Psoas muscle (tissue), 8 donors: ENCODE results near the gene RRP15. TPM values are rescaled to one million over a fixed set of nuclear protein-coding genes. Genes with fewer than 3 reads are reported as not detected.
A peak's percentile ranks its signal among the peaks of the same experiment; 100 is the strongest.

Experiments
- ATAC-seq, 4 donors: fragments of 200-7000 bp; cut with Tn5 transposase; one replicate each; pipeline ENCODE4 v1.9.1; 2020; ENCODE audit warnings: moderate library complexity in 3 of 4, mild to moderate bottlenecking in 2 of 4
- DNase-seq, 2 donors: peaks; one replicate each; pipeline ENCODE4 v3.0.0-alpha.2; 2020
- H3K27ac ChIP-seq: fragments of 200-600 bp; one replicate; pipeline ENCODE4 v1.8.0; 2022
- H3K27me3 ChIP-seq, 3 donors: fragments of 200-600 bp in 1 of 3; one replicate each; pipeline versions ENCODE4 v1.6.1 to v1.8.0; 2013 to 2022; ENCODE audit warnings: low read length in 2 of 3, mild to moderate bottlenecking in 2 of 3, moderate library complexity in 1 of 3; ENCODE audit not compliant: insufficient read depth in 3 of 3
- H3K36me3 ChIP-seq, 2 donors: fragments of 200-600 bp in 1 of 2; one replicate each; pipeline versions ENCODE4 v1.6.1 to v1.8.0; 2013 to 2022; ENCODE audit warnings: low read depth in 1 of 2, mild to moderate bottlenecking in 1 of 2, moderate library complexity in 1 of 2; ENCODE audit not compliant: insufficient read depth in 1 of 2
- H3K4me1 ChIP-seq: fragments of 200-600 bp; one replicate; pipeline ENCODE4 v1.8.0; 2022
- H3K4me3 ChIP-seq: fragments of 200-600 bp; one replicate; pipeline ENCODE4 v1.8.0; 2022; ENCODE audit warnings: mild to moderate bottlenecking
- H3K9me3 ChIP-seq: fragments of 200-600 bp; one replicate; pipeline ENCODE4 v1.8.0; 2022
- CTCF ChIP-seq: fragments of 200-600 bp; IDR thresholded peaks from one replicate; pipeline ENCODE4 v1.8.0; 2022; ENCODE audit warnings: antibody characterized with exemption
- WGBS, 3 donors: extraction: QIAGEN DNeasy Blood & Tissue Kit; methylation state at CpG; one replicate each; pipeline versions ENCODE4 v1.1.6 to v1.1.7; 2013; 5-methylcytosine and 5-hydroxymethylcytosine counted together
- intact Hi-C, 2 donors: fragments of 100-400 bp; cut with DNase I; formaldehyde crosslinking; loops; one replicate each; pipeline versions ENCODE4 v1.11.0 to v1.14.2; 2022
- polyA plus RNA-seq, 3 donors: library from polyadenylated mRNA; stranded (reverse); fragments of 200-250 nt; gene quantifications; one replicate each; pipeline ENCODE4 v1.2.3, GENCODE V29; 2013
- total RNA-seq, 4 donors: library from RNA; stranded (reverse); fragmentation: NEBNext Ultra II Directional in 2 of 4; extraction: Animal tissue kit (Norgen Biotek cat#: 25700) in 2 of 4; gene quantifications; one replicate each; pipeline versions ENCODE4 v1.2.1 to v1.2.4, GENCODE V29; 2021 to 2023
- donor health status: healthy with polysubstance abuse.
- donor health status: DM: no; HTN: no; CAD: no; lungs with moderate emphysema.
- donor health status: Bipolar disorder and iron deficiency.
- donor health status: healthy.
- donor health status: DM: yes; HTN: yes; CAD: no.
- donor health status: DM: no; HTN: no; CAD: no.
- donor health status: DM: no; HTN: no; CAD: no.
- donor health status: DM: yes; HTN: yes; CAD: no.

Gene RRP15
- total and polyA plus RNA-seq, 7 donors = 10.1 to 58.4 (median 32.0) TPM

DNA sequence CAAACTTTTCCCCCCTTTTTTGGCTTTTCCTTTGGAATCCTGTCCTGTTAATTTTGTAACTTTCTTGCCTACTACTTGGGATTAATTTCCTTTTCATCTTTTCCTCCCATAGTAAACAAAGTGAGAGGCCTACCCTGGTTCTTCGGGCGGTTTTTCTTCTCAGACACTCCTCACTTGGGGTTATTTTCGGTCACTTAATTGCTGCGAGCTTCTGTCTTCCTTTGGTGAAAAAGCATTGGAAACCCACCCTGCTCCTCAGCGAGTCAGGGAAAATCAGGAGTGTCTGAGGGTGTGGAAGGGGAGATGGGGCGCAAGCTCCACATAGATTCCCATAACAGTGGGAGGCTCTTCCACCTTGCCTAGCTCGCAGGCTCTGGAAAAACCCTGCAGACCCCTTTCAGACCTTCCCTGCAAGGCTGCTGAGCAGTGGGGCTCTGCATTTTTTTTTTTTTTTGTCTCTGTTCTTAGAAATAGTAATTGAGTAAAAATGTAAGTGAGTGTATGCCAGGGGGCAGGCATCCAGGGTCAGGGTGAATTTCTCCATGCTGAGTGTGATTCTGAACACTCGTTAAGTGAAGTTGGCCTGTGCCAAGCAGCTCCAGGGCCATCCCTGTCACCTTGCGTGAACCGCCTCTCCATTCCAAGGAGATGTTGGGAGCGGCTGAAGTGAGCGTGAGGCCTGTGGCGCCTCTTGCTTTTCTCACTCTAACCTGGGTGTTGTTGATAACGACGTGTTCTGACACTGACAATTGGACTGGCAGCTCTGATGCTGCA, 80.3 kb downstream of the RRP15 start:
- Histone ChIP-seq H3K27me3 (no peaks in the 10 kb centered on the region), H3K4me1 (peaks cover 41% of the 10 kb centered on the region), H3K4me3 (no peak overlapping the region), H3K27ac (peak overlapping the region; percentile 25), H3K36me3 (no peaks in the 10 kb centered on the region), H3K9me3 (no peaks in the 10 kb centered on the region)
- WGBS, 3 donors = 50 to 68% (median 50%) methylated on average over 15 of the region's 15 CpGs
- intact Hi-C loops = no loop called here
- ATAC-seq (peak in 3 of 4 donors; percentile 45 to 54 (median 51)), DNase-seq (peak; percentile 72 to 74)
- no peak for TF ChIP-seq CTCF

DNA sequence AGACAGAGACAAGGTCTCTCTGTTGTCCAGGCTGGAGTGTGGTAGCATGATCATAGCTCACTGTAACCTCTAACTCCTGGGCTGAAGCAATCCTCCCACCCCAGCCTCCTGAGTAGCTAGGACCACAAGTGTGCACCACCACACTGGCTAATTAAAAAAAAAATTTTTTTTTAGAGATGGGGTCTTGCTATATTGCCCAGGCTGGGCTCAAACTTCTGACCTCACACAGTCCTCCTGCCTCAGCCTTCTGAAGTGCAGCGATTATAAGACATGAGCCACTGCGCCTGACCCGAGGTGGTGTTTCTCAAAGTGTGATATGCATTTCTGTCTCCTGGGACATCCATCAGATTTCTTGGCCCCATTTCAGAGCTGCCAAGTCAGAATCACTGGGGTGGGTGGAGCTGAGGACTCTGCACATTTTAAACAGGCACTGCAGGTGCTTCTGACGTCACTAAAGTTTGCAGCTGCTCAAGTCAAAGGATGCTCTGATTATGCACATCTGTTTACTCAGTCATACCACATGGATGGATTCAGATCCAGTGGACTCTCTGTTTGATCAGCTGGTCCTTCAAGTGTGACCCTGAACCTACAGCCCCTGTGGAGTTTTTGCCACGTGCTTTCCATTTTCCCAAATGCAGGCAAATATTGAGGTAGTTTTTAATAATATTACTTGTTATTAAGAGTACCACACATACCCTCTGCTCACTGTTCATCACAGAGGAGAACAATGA, 81.4 kb downstream of the RRP15 start:
- no peak overlapping the region for H3K4me3 ChIP-seq
- no peaks in the 10 kb centered on the region for H3K27me3 ChIP-seq
- H3K9me3 ChIP-seq = no peaks in the 10 kb centered on the region
- ATAC-seq = no peak
- WGBS, 3 donors = 57 to 67% (median 63%) methylated on average over 5 of the region's 5 CpGs
- no peaks in the 10 kb centered on the region for H3K36me3 ChIP-seq
- H3K27ac ChIP-seq = no peak overlapping the region
- peaks cover 33% of the 10 kb centered on the region for H3K4me1 ChIP-seq
- intact Hi-C loops = no loop called here
- no peak for DNase-seq
- no peak for TF ChIP-seq CTCF

DNA sequence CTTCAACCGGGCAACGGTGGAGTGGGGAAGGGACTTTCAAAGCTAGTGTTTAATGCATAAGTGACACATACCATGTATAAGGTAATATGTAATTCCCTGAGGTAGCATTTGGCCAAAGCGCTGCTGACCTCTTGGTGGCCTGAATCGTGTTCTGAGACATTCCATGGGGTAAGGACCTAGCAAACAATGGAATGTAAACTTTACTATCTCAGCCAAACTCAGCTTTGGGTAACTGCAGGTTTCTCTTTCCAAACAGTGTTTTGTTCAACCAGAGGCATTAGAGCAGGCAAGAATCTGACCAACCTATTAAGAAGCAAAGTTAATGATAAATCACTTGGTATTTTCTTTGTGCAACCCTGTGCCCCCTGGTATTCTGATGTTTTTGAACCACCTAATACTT, 82.0 kb downstream of the RRP15 start:
- no peak for DNase-seq
- no peak for ATAC-seq
- no peaks in the 10 kb centered on the region for H3K9me3 ChIP-seq
- intact Hi-C loops = no loop called here
- no peak overlapping the region for H3K4me3 ChIP-seq
- no peak for TF ChIP-seq CTCF
- H3K27me3 ChIP-seq = no peaks in the 10 kb centered on the region
- H3K4me1 ChIP-seq = peaks cover 32% of the 10 kb centered on the region
- H3K27ac ChIP-seq = no peak overlapping the region
- H3K36me3 ChIP-seq = no peaks in the 10 kb centered on the region
- 48 to 56% (median 53%) methylated on average over 4 of the region's 4 CpGs for WGBS, 3 donors

DNA sequence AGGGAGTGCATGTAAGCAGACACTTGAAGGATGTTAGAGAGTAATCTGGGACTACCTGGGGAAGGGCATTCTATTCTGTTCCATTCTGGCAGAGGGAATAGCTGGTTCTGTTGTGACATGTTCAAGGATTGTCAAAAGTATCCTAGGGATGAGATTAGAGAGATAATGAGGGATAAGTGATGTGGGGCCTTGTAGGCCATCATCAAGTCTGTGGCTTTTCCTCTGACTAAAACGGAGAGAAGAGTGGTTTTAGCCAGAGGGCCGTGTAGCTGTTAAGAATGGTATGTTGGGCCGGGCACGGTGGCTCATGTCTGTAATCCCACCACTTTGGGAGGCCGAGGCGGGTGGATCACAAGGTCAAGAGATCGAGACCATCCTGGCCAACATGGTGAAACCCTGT, 83.6 kb downstream of the RRP15 start:
- H3K27ac ChIP-seq = no peak overlapping the region
- H3K4me3 ChIP-seq = no peak overlapping the region
- H3K27me3 ChIP-seq = no peaks in the 10 kb centered on the region
- intact Hi-C loops = no loop called here
- no peaks in the 10 kb centered on the region for H3K9me3 ChIP-seq
- no peak for DNase-seq
- 87 to 92% (median 88%) methylated on average over 7 of the region's 7 CpGs for WGBS, 3 donors
- H3K36me3 ChIP-seq = no peaks in the 10 kb centered on the region
- peaks cover 32% of the 10 kb centered on the region for H3K4me1 ChIP-seq
- no peak for ATAC-seq
- TF ChIP-seq CTCF = no peak
